ENCODE results near the gene PAOX.
"Not testable (repeated sequence)": the region's sequence is repeated elsewhere in the genome, so short reads cannot be mapped to it uniquely, and the experiment has no call there.

PAOX gene

DNA sequence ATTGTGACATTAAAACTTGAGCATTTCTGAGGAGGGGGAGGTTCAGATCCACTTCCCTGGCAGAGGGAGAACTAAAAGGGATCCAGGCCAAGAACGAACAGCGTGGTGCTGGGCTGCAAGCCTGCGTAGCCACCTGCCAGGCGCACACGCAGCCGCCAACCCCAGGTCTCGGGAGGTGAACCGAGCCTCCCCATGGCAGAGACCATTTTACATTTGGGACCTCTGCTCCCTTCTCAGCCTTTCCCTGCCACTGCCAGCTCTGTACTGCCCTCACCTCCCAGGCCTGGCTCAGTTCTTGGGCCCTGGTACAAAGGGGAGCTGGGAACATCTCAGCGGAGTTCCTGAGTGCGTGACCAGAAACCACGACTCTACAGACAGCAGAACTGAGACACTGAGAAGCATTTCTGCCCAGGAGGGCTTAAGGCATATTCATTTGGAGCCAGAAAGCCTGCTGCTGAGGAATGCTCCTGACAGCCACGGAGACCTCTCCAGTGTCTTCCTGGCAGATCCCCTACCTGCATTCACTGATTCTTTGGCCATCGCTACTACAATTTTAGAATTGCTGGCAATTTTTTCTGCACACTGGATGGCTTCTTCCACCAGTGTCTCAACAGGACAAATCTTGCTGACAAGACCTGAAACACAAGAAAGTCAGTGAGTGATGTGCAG lies 13.5 kb upstream of the PAOX start:
- DNase-seq (ENCODE audit: low spot score), result no peak

DNA sequence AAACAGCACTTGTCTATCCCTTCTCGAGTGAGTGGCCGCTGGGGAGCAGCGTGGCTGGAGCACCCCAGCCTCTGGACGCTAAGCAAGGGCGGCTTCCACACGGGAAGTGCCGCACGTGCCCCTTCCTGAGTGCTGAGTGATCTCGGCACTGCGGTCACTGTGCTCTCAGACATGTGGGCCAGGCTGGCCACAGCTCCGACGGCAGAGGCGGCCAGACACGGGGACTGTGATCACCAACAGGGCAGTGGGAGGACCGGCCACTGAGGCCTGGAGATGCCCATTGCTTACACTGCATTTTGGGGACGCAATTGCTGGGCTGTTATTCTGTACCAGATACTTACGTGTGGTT lies 13.0 kb upstream of the PAOX start:
- no peak for DNase-seq (ENCODE audit: low spot score)

DNA sequence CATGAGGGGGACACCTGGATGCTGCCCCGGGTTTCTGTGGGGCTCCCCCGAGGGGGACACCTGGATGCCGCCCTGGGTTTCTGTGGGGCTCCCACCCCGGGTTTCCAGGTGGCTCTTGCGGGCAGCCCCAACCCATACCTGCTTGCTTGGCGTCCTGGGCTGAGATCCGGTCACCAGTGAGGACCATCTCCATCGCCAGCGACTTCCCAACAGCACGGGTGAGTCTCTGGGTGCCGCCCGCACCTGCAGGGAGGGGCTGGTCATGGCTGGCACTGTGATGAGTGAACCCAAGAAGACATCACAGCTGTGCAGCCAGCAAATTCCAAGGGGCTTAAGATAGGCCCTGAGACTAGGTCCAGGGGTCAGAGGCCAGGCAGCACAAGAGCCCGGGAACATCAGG lies 12.3 kb upstream of the PAOX start:
- DNase-seq (ENCODE audit: low spot score), result no peak

DNA sequence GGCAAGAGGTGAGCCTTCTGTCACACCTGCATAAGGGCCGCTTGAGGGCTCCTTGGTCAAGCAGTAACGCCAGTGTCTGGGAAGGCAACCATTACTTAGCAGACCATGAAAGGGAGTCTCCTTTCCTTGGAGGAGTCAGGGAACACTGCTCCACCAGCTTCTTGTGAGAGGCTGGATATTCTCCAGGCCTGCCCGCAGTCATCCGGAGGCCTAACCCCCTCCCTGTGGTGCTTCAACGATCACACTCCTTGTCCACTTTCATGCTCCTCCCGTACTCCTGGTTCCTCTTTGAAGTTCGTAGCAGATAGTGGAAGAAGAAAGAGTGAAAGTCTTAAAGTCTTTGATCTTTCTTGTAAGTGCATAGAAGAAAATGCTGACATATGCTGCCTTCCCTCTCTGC lies 11.6 kb upstream of the PAOX start:
- DNase-seq (ENCODE audit: low spot score), result not testable (repeated sequence)

GRCh38 chr10:133368153-133368552 lies 10.9 kb upstream of the PAOX start:
- no peak for DNase-seq (ENCODE audit: low spot score)

DNA sequence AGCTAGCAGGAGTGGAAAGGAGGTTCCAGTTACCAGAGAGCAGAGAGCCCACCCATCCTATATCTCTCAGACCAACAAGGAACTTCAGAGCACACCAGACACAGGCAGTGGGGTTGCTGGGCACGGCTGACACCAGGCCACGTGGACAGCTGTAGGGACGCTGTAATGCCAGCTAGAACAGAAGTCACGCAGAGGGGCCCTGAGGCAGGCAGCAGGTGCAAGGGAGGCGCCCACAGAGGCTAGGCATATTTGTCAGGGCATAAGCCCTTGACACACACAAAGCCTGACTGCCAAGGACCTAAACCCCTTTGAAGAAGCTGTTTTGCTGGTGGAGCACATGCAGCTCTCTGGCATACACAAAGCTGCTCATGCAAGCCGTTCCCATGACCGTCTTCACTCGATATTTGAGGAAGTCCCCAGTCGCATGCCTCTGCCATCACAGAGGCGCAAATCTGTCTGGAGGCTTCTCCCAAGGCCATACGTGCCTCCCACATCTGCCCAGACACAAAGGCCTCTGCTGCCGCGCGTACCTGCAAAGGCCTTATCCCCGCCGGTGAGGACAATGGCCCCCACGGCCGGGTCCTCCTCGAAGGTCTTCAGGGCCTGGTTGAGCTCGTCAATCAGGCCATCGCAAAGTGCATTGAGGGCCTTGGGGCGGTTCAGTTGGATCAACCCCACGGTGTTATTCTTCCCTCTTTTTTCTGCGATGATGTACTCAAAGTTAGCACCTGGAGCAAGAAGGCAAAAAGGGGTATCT lies 8.9 kb upstream of the PAOX start:
- no peak for DNase-seq (ENCODE audit: low spot score)

GRCh38 chr10:133372507-133372906 lies 6.6 kb upstream of the PAOX start:
- DNase-seq (ENCODE audit: low spot score), result no peak

DNA sequence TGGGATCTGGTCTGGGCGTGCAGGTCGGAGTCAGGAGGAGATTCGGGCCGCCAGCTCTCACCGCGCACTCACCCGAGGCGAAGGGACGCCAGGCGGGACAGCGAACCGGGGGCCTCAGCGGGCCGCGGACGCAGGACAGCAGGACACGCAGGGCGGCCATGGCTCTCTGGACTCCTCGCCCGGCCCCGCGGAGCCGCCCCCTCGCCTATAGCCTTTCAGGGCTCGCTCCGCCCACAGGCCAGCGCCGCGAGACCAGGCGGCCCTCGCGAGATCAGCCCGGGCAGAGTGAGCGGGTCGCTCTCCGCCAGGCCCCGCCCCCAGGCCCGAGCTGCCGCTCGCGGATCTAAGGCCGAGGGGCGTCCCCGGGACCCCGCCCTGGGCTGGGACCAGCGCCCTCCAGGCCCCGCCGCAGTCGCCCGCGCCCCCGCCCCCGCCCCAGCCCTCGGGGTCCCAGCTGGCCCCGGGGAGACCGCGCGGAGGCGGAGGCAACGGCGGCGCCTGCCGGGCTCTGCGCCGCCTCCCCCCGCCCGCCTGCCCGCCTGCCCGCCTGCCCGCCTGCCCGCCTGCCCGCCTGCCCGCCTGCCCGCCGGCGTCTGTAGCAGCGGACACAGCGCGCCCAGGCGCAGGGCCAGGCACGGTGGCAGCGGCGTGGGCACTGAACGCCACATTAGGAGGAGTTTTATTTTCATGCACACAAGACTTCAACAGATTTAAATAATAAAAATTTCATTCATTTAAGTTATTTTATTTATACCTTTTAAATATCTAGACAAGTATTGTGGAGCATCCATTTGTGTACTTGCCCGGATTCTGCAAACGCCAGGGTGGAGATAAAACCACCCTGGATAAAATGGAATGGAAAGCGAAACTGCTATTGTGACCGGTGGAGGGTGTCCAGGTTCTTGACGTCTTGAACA lies 5.6 kb upstream of the PAOX start, which contains the start of gene ECHS1:
Gene ECHS1 (minus strand): TSS at position 181 of the 917 bp plus-strand sequence. CDS start 21 bp downstream, at position 160.
- DNase-seq (ENCODE audit: low spot score), result peak; percentile 93

GRCh38 chr10:133375357-133376115 lies 3.5 kb upstream of the PAOX start:
- peak; percentile 77 for DNase-seq (ENCODE audit: low spot score)

GRCh38 chr10:133376183-133376582 lies 2.9 kb upstream of the PAOX start:
- DNase-seq (ENCODE audit: low spot score), result not testable (repeated sequence)

GRCh38 chr10:133377025-133377817 lies 1.8 kb upstream of the PAOX start:
- DNase-seq (ENCODE audit: low spot score), result no peak

DNA sequence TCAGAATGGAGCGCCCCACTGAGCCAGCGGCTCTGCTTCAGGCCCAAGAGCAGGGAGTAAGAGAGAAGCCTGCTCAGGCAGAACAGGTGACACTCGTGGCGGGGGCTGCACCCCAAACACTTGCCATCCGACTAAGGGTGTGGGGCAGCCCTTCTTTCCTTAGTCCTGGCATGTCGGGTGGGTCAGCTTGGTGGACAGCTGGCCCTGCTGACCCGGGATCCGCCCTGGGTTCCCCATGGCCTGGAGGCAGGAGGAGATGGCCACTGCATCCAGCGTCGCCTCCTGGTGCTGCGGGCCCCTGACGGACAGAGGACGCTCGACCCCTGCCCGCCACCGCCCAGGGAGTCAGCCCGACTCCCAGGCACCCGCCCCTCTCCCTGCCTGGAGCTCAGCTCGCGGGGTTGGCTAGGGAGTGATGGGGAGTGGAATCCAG lies 1.2 kb upstream of the PAOX start:
- DNase-seq (ENCODE audit: low spot score), result no peak

DNA sequence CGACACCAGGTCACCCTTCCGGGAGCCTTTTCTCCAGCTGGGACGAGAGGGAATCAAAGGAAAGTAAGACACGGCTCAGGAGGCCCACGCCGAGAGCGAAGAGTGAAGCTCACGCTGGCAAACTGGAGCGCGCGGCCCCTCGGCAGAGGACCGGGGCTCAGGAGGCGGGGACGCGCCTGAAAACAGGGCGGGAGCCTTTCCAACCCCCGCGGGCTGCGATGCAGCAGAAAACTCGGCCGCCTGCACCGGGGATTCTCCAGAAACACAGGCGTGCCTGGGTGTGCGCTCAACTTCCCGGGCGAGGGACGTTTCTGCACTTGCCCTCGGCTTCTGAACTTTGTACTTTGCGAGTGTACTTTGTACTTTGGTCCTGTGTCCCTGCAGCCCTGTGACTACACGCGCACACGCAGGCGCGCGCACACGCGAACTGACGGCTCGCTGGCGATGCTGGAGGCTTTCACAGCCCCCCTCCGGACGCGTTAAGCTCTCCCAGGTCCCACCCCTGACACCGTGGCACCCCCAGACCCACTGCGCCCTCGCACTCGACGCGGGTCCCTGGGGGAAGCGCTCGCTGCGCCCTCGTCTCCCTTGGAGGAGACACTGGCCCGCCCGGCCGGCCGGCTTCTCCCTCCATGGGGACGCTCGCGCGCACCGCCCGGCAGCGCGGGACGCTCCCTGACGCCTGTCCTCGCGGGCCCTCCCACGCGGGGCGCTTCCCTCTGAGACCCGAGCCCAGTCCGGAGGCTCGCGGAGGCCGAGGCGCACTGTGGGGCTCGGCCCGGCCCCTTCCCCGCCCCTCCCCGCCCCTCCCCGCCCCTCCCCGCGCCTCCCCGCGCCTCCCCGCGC lies 588 bp upstream of the PAOX start:
- DNase-seq (ENCODE audit: low spot score), result peak; percentile 61

GRCh38 chr10:133379801-133380666 lies 972 bp downstream of the PAOX start:
- no peak for DNase-seq (ENCODE audit: low spot score)

GRCh38 chr10:133381036-133381435 lies 2.0 kb downstream of the PAOX start:
- no peak for DNase-seq (ENCODE audit: low spot score)

- no peak for DNase-seq (ENCODE audit: low spot score)
These were observed 4.5 kb downstream of the PAOX start for GRCh38 chr10:133383551-133383950.

DNA sequence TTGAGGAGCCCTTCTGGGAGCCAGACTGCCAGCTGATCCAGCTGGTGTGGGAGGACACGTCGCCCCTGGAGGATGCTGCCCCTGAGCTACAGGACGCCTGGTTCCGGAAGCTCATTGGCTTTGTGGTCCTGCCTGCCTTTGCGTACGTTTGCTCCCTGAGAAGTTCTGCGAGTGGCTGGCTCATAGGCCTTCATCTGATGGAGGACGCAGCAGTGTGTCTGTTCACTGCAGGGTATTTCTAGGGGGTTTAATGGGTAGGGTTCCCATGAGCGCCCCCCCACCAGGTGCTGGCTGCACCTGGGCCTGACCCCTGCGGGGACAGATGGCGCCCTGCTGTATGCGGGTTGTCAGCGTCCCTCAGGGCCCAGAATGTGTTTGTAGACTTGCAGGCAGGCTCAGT lies 5.0 kb downstream of the PAOX start:
- no peak for DNase-seq (ENCODE audit: low spot score)

DNA sequence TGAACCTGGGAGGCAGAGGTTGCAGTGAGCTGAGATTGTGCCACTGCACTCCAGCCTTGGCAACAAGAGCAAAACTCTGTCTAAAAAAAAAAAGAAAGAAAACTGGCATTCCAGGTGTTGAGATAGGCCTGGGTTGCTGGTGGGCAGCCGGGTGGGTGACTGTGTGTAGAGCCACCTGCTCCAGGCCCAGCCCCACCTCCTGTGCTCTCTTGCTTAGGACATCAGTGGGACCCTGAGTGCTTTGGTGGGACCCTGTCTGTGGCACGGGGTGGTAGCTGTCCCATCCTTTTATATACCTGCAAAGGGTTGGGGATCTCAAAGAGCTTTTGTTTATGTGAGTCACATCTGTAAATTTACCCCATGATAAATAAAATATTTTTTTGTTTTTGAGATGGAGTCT lies 6.2 kb downstream of the PAOX start:
- no peak for DNase-seq (ENCODE audit: low spot score)

- DNase-seq (ENCODE audit: low spot score), result not testable (repeated sequence)
These were observed 7.9 kb downstream of the PAOX start for GRCh38 chr10:133386951-133387350.

All from pons (tissue), 1 donor.